ENCODE results near the gene DHX40. TPM values are rescaled to one million over a fixed set of nuclear protein-coding genes. Genes with fewer than 3 reads are reported as not detected.
A peak's percentile ranks its signal among the peaks of the same experiment; 100 is the strongest.

DHX40 gene
- total RNA-seq, 1 experiment from 2014 or later = 38.9 TPM

DNA sequence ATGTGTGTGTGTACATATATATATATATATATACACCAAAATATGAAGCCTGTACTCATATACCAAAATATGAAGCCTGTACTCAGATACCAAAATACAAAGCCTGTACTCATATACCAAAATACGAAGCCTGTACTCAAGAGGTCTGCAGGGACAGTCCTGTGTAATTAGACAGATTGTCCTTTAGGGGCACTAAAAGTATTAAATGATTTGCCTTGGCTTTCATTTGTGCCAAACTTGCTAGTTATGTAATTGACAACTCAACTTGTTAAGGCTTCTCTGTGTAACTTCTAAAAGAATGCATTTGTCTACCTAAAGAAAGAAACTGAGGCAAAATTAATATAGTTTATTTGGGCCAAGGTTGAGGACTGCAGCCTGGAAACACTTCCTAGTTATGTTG lies 30.8 kb upstream of the DHX40 start:
- no peaks in the 10 kb centered on the region for H3K4me1 ChIP-seq (replicated peaks; ENCODE audit: insufficient read depth)
- no peaks in the 10 kb centered on the region for H4K20me1 ChIP-seq (ENCODE audit: insufficient read depth)
- no peaks in the 10 kb centered on the region for H3K36me3 ChIP-seq (ENCODE audit: low read depth)
- H3K27ac ChIP-seq = no peak overlapping the region
- no peak for TF ChIP-seq EZH2 (IDR thresholded peaks at IDR 0.05; ENCODE audit: low read depth)
- TF ChIP-seq, protein P1, sequence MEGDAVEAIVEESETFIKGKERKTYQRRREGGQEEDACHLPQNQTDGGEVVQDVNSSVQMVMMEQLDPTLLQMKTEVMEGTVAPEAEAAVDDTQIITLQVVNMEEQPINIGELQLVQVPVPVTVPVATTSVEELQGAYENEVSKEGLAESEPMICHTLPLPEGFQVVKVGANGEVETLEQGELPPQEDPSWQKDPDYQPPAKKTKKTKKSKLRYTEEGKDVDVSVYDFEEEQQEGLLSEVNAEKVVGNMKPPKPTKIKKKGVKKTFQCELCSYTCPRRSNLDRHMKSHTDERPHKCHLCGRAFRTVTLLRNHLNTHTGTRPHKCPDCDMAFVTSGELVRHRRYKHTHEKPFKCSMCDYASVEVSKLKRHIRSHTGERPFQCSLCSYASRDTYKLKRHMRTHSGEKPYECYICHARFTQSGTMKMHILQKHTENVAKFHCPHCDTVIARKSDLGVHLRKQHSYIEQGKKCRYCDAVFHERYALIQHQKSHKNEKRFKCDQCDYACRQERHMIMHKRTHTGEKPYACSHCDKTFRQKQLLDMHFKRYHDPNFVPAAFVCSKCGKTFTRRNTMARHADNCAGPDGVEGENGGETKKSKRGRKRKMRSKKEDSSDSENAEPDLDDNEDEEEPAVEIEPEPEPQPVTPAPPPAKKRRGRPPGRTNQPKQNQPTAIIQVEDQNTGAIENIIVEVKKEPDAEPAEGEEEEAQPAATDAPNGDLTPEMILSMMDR (conservative IDR thresholded peaks at IDR 0.05) = peak; percentile 59
- H2AFZ ChIP-seq = no peak overlapping the region
- no peak overlapping the region for H3K4me3 ChIP-seq
- no peaks in the 10 kb centered on the region for H3K9me3 ChIP-seq (ENCODE audit: insufficient read depth, low read depth)
- DNase-seq = no peak
- ChIA-PET POLR2A (ENCODE audit: unreplicated experiment) (no interaction called here), CTCF (no interaction called here)
- H3K79me2 ChIP-seq (ENCODE audit: low read depth) = no peaks in the 10 kb centered on the region
- H3K27me3 ChIP-seq (ENCODE audit: insufficient read depth, low read depth) = no peaks in the 10 kb centered on the region
- H3K4me2 ChIP-seq = no peak overlapping the region
- no TSS peak for BruUV-seq (replicated peaks)
- intact Hi-C loops (cut with micrococcal nuclease; ENCODE audit: unreplicated experiment) = no loop called here
- no peaks in the 10 kb centered on the region for H3F3A ChIP-seq (ENCODE audit: insufficient read depth, low read depth)
- no peaks in the 10 kb centered on the region for H3K9me2 ChIP-seq (ENCODE audit: insufficient read depth)

DNA sequence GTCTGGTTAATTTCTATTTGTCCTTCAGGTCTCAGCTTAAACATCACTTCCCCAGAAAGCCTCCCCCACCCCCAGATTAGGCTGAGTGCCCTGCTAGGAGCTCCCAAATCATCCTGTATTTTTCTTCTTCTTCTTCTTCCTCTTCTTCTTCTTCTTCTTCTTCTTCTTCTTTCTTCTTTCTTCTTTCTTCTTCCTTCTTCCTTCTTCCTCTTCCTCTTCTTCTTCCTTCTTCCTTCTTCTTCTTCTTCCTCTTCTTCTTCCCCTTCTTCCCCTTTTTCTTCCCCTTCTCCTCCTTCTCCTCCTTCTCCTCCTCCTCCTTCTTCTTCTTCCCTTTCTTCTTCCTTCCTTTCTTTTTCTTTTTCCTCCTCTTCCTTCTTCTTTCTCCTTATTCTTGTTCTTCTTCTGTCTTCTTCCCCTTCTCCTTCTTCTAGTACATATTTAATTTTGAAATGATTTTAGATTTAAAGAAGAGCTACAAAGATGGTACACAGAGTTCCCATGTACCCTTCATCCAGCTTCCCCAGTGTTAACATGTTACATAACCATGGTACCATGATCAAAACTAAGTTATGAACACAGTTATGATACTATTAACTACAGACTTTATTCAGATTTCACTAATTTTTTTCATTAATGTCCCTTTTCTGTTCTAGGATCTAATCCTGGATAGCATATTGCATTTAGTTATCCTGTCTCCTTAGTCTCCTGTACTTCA lies 27.1 kb upstream of the DHX40 start:
- intact Hi-C loops (cut with micrococcal nuclease; ENCODE audit: unreplicated experiment) = no loop called here
- no peak for DNase-seq
- Histone ChIP-seq H3K79me2 (ENCODE audit: low read depth) (no peaks in the 10 kb centered on the region), H2AFZ (no peak overlapping the region), H3K9me3 (ENCODE audit: insufficient read depth, low read depth) (no peaks in the 10 kb centered on the region), H3K4me3 (no peak overlapping the region), H3K27me3 (ENCODE audit: insufficient read depth, low read depth) (peaks cover 2% of the 10 kb centered on the region; the same call in 1 of the 2 replicates), H3K4me2 (no peak overlapping the region), H3K27ac (no peak overlapping the region), H3F3A (ENCODE audit: insufficient read depth, low read depth) (no peaks in the 10 kb centered on the region), H3K36me3 (ENCODE audit: low read depth) (no peaks in the 10 kb centered on the region), H4K20me1 (ENCODE audit: insufficient read depth) (no peaks in the 10 kb centered on the region), H3K4me1 (replicated peaks; ENCODE audit: insufficient read depth) (no peaks in the 10 kb centered on the region), H3K9me2 (ENCODE audit: insufficient read depth) (no peaks in the 10 kb centered on the region)
- CTCF ChIA-PET = no interaction called here
- no TSS peak for BruUV-seq (replicated peaks)
- no peak for TF ChIP-seq EZH2 (IDR thresholded peaks at IDR 0.05; ENCODE audit: low read depth)
- TF ChIP-seq, protein P1 (conservative IDR thresholded peaks at IDR 0.05) = no peak
- POLR2A ChIA-PET (ENCODE audit: unreplicated experiment) = interaction anchor here (0.5 kb wide), 1 partner anchor 511 kb away, joined by 4 read pairs; no protein-coding TSS in a partner anchor

DNA sequence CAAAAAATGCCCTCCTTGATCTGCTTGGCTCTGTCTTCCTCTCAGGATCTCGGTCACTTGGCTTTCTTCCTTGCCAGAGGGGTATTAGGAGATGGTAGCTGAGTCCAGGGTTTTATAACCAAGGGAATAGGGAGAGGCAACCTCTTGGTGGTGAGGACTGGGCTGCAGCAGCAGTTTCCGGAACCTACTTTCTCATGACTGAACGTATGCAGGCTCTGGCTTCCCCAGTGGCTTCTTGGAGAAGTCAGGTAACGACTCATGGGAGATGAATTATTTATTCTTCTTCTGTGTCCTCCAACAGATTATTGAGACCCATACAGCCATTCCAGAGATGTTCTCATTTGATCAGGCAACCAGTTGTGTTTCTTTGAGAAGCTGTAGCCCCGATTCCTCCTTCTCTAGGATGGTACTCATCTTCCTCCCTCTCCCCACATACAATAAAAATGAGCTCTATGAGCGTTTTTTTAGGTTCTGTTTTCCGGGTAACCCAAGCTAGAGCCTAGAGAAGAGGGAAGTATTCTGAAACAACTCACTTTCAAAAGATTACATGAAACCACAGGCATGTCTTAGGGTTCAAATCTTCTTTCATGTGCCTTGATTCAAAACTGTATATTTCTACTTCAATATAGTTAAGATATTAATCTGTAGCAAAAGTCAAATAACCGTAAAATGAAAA lies 22.3 kb upstream of the DHX40 start:
- Histone ChIP-seq H3F3A (ENCODE audit: insufficient read depth, low read depth) (no peaks in the 10 kb centered on the region), H3K4me2 (no peak overlapping the region), H3K9me3 (ENCODE audit: insufficient read depth, low read depth) (no peaks in the 10 kb centered on the region; the same call in 1 of the 2 replicates), H3K27ac (no peak overlapping the region), H3K36me3 (ENCODE audit: low read depth) (no peaks in the 10 kb centered on the region), H2AFZ (no peak overlapping the region), H3K4me3 (no peak overlapping the region), H3K27me3 (ENCODE audit: insufficient read depth, low read depth) (peaks cover 4% of the 10 kb centered on the region; the same call in 1 of the 2 replicates), H3K4me1 (replicated peaks; ENCODE audit: insufficient read depth) (no peaks in the 10 kb centered on the region), H3K79me2 (ENCODE audit: low read depth) (no peaks in the 10 kb centered on the region), H3K9me2 (ENCODE audit: insufficient read depth) (no peaks in the 10 kb centered on the region), H4K20me1 (ENCODE audit: insufficient read depth) (no peaks in the 10 kb centered on the region)
- POLR2A ChIA-PET (ENCODE audit: unreplicated experiment) = no interaction called here
- intact Hi-C loops (cut with micrococcal nuclease; ENCODE audit: unreplicated experiment) = no loop called here
- BruUV-seq (replicated peaks) = no TSS peak
- TF ChIP-seq, protein P1 (conservative IDR thresholded peaks at IDR 0.05) = no peak
- no peak for TF ChIP-seq EZH2 (IDR thresholded peaks at IDR 0.05; ENCODE audit: low read depth)
- no peak for DNase-seq
- CTCF ChIA-PET = no interaction called here

All from PC-9 (cell line).